ENCODE measurements around the gene FAM162B.

The FAM162B gene

DNA sequence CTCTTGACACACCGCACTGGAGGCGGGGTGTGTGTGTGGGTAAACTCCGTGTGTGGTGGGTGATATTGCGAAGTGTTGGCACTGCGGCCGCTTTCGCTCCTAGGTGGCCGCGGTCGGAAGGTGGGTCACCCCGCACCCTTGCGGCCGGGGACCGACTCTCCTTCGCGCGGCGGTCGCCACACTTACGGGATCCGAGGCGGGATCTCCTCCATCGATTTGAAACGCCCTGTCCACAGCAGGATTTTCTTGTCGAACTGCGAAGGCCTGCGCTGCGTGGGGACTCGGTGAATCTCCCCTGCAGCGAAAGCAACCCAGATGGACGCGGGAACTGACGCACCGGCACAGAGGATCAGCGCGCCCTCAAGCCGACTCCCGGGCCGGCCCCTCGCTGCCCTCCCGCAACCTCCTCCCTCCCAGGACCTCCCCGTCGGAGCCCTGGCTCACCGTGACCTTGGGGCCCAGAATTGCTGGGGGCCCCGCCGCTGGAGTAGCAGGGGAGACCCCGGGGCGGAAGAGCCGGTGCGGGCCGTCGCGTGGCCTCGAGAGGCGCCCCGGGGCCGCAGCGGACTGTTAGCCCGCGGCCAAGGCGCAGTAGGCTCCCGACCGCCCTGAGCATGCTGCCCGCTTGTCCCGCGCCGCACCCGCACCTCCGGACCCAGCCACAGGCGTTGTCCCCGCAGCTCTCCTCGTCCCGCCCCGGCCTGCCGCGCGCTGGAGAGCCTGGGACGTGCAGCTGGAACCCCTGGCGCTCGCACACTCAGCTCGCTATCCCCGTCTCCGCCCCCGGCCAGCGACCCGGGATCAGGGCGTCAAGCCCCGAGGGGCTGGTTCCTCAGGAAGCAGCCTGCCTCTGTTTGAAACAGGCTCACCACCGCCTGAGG is at the start of gene FAM162B:
Gene FAM162B, minus strand, starts transcription at position 759 of the 881 bp plus-strand sequence. Its CDS starts 143 bp downstream, at position 616.
- peaks cover 4% of the 10 kb centered on the region for H3K36me3 Mint-ChIP-seq
- peak; percentile 36 for ATAC-seq
- H3K9me3 Mint-ChIP-seq, result no peaks in the 10 kb centered on the region
- H3K27me3 Mint-ChIP-seq, result peaks cover 37% of the 10 kb centered on the region
- H3K4me3 Mint-ChIP-seq, result peak within 1 kb of the TSS; percentile 65
- H3K4me1 Mint-ChIP-seq, result peaks cover 15% of the 10 kb centered on the region
- H3K27ac Mint-ChIP-seq, result no peak within 1 kb of the TSS

DNA sequence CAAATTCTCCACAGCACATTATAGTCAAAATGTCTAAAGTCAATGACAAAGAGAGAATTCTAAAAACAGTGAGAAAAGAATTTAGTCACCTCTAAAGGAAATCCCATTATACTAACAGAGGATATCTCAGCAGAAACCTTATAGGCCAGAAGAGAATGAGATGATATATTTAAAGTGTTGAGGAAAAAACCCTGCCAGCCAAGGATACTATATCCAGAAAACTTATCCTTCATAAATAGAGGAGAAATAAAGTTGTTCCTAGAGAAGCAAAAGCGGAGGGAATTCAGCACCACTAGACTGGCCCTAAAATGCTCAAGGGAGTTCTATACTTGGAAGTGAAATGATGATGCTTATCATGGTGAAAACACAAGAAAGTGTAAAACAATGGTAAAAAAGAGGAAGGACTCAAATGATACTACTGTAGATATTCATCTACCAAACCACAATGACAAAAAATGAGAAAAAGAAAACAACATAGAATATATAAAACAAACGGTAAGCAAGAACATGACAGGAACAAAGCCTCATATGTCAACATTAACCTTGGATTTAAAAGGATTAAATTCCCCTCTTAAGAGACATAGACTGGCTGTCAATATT is 46.6 kb upstream of the FAM162B start:
- H3K9me3 Mint-ChIP-seq, result peaks cover 18% of the 10 kb centered on the region
- no peaks in the 10 kb centered on the region for H3K27me3 Mint-ChIP-seq
- H3K4me3 Mint-ChIP-seq, result no peak overlapping the region
- H3K36me3 Mint-ChIP-seq, result no peaks in the 10 kb centered on the region
- ATAC-seq, result no peak
- H3K27ac Mint-ChIP-seq, result no peak overlapping the region
- H3K4me1 Mint-ChIP-seq, result no peaks in the 10 kb centered on the region

DNA sequence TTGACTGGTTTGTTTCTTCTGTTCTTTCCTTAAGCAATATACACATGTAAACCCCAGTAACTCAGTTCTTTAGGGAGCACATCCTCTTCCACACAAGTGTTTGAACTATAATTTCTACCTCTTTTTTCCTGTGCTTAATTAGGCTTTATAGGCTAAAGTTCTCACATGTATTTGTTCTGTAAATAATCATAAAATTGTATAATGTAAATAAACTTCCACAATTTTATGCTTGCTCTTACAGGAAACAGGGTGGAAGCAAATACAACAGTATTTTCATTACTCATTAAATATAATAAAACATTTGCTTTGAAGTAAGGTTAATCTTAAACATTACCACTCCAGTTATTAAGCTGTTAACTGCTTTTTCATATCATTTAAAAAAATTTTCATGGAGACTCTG is 36.5 kb upstream of the FAM162B start:
- no peaks in the 10 kb centered on the region for H3K4me1 Mint-ChIP-seq
- H3K9me3 Mint-ChIP-seq, result no peaks in the 10 kb centered on the region
- H3K27ac Mint-ChIP-seq, result no peak overlapping the region
- peaks cover 62% of the 10 kb centered on the region for H3K27me3 Mint-ChIP-seq
- ATAC-seq, result no peak
- H3K4me3 Mint-ChIP-seq, result no peak overlapping the region
- H3K36me3 Mint-ChIP-seq, result no peaks in the 10 kb centered on the region

DNA sequence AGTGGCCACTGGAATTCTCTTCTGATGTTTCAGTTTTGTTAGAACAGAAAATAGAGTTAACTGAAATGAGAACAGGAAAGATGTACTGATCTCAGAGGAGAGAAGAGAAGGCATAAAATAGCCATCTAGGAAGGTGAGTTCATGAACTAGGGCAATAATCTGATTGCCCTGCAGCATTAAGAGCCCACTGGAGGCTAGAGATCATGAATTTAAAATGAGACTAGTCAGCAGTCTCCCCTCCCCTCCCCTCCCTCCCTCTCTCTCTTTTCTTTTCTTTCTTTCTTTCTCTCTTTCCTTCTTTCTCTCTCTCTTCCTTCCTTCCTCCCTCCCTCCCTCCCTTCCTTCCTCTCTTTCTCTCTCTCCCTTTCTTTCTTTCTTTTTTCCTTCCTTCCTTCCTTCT is 34.4 kb upstream of the FAM162B start:
- H3K4me3 Mint-ChIP-seq, result no peak overlapping the region
- H3K27me3 Mint-ChIP-seq, result peaks cover 51% of the 10 kb centered on the region
- H3K27ac Mint-ChIP-seq, result no peak overlapping the region
- no peaks in the 10 kb centered on the region for H3K9me3 Mint-ChIP-seq
- ATAC-seq, result no peak
- H3K4me1 Mint-ChIP-seq, result no peaks in the 10 kb centered on the region
- no peaks in the 10 kb centered on the region for H3K36me3 Mint-ChIP-seq

DNA sequence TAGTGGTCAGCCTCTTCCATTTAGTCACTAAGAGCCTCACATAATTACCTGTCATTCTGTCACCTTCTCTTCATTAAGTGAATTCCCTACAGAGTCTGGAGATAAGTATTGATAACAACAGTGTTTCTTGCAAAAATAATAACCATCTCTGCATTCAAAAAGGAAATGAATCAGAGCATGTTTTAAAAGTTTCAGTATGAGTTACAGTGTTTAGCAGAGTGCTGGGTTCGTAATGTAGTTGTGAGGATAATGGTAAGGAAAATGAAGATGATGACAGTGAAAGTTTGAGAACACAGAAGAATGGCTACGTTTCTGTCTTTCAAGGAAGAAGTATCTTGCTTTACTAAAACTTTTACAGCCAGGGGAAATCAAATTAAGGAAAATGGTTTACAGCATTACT is 32.1 kb upstream of the FAM162B start:
- Mint-ChIP-seq H3K36me3 (no peaks in the 10 kb centered on the region), H3K27me3 (peaks cover 31% of the 10 kb centered on the region), H3K4me1 (no peaks in the 10 kb centered on the region), H3K4me3 (no peak overlapping the region), H3K9me3 (no peaks in the 10 kb centered on the region), H3K27ac (no peak overlapping the region)
- no peak for ATAC-seq

DNA sequence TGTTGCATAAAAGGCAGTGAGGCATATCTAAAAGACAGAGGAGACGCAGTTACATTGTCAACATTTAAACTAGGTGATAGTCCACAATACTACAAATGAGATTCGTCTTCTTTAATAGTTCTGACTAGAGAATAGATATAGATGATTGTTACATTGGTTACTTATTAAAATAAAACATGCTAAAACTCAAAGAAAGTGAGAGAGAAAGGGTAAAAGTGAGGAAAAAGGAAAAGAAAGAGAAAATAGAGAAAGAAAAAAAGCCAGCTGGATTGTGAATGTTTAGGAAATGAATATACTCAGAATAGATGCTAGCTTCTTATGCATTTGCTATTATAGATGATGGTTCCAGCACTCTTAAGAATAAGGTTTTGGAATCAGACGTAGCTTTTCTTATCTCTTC is 27.7 kb upstream of the FAM162B start:
- Mint-ChIP-seq H3K27me3 (peaks cover 7% of the 10 kb centered on the region), H3K4me3 (no peak overlapping the region), H3K27ac (no peak overlapping the region), H3K9me3 (no peaks in the 10 kb centered on the region), H3K36me3 (no peaks in the 10 kb centered on the region), H3K4me1 (no peaks in the 10 kb centered on the region)
- ATAC-seq, result no peak

DNA sequence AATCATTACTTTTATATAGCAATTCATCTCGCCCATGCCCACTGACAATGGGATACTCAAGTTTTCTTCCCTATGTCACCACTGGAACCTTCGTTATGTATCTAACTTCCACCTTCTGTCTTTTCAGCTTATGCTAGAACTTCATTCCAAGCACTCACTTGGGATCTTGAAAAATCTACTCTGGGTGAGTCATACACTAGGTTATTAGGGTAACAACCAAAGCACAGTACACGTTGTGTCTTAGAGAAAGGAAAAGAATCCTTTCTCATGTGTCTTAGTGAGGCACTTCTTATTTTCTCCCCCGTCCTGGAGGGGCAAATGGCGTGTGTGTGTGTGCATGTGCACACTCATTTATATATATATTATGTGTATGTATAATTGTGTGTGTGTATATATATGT is 18.3 kb upstream of the FAM162B start:
- Mint-ChIP-seq H3K9me3 (no peaks in the 10 kb centered on the region), H3K4me3 (no peak overlapping the region), H3K4me1 (no peaks in the 10 kb centered on the region), H3K27me3 (peaks cover 13% of the 10 kb centered on the region), H3K27ac (no peak overlapping the region), H3K36me3 (no peaks in the 10 kb centered on the region)
- no peak for ATAC-seq

DNA sequence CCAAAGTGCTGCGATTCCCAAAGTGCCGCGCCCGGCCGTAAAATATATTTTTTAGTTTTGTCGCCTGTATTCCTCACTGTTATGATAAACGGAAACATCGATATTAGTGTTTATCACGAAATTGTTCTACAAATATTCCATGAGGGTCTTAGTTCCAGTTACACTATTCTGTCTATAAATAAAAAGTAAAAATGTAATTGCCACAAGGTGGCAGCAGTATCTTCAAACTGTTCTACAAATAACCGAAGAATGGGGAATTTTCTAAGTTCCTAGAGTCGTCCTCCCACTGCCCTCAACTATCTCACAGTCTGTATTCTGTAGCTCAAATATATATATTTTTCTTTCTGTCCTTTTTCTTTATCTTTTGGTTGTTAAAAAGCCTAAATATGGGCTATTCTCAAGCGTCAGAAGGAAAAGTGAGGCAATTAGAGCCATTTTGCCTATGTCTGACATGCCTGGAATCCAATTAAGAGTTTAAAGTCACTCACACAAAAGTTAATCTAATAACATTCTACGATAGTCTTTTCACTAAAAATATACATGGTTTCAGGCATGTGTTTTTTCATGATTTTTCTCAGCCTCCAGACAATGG is 14.2 kb upstream of the FAM162B start:
- Mint-ChIP-seq H3K27me3 (peaks cover 13% of the 10 kb centered on the region), H3K36me3 (no peaks in the 10 kb centered on the region), H3K4me3 (no peak overlapping the region), H3K4me1 (no peaks in the 10 kb centered on the region), H3K27ac (no peak overlapping the region), H3K9me3 (peaks cover 2% of the 10 kb centered on the region)
- no peak for ATAC-seq

DNA sequence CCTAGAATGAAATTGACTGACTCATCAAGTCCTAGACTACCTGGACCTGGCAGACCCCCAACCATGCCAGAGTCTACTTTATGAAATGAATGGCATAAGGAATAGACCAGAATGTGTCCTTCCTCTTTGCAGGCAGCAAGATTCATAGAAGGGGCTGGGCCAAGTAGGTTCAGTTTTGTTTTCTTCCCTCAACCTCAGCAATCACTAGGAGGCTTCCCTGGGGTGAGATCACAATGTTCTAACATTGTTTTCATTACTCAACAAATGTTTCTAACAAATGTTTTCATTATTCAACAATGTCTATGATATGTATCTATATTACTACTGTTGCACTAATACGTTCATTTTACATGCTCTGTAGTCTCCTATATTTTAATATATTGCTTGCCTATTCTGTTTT is 8.4 kb upstream of the FAM162B start:
- Mint-ChIP-seq H3K4me3 (no peak overlapping the region), H3K27me3 (peaks cover 11% of the 10 kb centered on the region), H3K36me3 (no peaks in the 10 kb centered on the region), H3K27ac (no peak overlapping the region), H3K4me1 (no peaks in the 10 kb centered on the region), H3K9me3 (peaks cover 2% of the 10 kb centered on the region)
- ATAC-seq, result no peak

DNA sequence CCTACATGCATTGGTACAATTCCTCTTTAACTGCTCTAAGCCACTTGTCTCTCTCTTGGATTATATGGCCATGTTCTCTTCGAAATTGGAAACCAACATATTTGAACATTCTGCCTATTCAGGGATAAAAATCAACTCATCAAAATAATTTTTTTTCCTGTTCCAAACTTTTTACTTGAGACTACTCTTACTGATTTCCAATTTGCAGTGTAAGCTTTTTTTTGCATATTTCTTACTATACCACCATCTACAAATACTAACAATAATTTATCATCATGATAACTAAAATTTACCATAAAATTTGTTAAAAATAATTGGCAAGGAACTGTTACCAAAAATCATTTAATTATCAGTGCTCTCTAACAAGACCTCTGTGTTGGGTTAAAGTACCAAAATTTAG is 6.9 kb upstream of the FAM162B start:
- Mint-ChIP-seq H3K36me3 (no peaks in the 10 kb centered on the region), H3K4me3 (no peak overlapping the region)

DNA sequence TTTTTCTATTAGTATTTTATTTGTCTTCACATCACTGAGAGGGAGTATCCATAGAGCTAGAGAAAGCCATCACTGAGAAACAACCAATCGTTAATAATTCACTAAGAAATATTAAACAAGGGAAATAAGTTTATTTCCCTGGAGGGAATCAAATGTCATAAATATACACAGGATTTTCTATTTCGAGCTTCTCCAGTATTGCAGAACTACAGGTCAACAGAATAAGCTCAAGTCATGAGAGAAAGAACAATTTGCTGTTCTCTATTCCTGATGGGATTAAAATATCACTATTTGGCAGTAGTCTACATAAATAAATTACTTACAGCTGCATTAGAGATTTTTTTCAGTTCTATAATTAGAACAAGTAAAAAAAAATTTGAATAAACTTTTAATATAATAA is 2.2 kb upstream of the FAM162B start:
- Mint-ChIP-seq H3K4me3 (no peak overlapping the region), H3K36me3 (peaks cover 4% of the 10 kb centered on the region), H3K4me1 (peaks cover 15% of the 10 kb centered on the region), H3K27ac (no peak overlapping the region), H3K9me3 (no peaks in the 10 kb centered on the region), H3K27me3 (peaks cover 47% of the 10 kb centered on the region)
- ATAC-seq, result no peak

More for the DNA sequence above, 6.9 kb upstream of the FAM162B start:
- Mint-ChIP-seq H3K27ac (no peak overlapping the region), H3K27me3 (peaks cover 13% of the 10 kb centered on the region), H3K9me3 (peaks cover 2% of the 10 kb centered on the region), H3K4me1 (no peaks in the 10 kb centered on the region)
- no peak for ATAC-seq

DNA sequence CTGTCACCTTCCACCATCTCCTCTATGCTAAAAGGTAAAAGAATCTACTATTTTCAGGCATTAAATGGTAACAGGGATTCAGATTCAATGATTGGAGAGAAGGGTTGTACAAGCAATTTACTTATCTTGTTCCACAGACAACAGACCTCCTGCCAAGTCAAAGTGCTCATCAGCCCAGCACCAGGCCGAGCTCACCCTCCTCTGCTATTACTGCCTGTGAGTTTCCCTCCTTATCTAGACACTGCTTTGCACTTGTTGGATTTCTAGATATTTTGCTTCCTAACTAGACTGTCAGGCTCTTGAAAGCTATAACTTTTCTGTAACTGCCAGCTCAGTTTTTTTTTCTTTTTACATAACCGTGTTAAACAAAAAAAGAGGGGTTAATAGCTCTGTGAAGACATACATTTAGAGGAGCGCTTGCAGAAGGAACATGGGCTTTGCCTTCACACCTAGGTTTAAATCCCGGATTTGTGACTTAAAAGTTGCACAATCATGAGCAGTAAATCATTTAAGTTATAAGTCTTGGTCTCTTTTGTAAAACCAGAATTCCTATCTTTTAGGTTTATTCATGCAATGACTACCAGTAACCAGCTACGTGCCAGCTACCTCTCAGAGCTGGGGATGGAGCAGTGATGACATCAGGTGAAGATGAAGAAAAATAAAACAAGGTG is 1.1 kb upstream of the FAM162B start:
- Mint-ChIP-seq H3K36me3 (peaks cover 4% of the 10 kb centered on the region), H3K27me3 (peaks cover 37% of the 10 kb centered on the region), H3K9me3 (no peaks in the 10 kb centered on the region), H3K4me1 (peaks cover 15% of the 10 kb centered on the region), H3K27ac (no peak overlapping the region), H3K4me3 (peak overlapping the region; percentile 65)
- ATAC-seq, result no peak

DNA sequence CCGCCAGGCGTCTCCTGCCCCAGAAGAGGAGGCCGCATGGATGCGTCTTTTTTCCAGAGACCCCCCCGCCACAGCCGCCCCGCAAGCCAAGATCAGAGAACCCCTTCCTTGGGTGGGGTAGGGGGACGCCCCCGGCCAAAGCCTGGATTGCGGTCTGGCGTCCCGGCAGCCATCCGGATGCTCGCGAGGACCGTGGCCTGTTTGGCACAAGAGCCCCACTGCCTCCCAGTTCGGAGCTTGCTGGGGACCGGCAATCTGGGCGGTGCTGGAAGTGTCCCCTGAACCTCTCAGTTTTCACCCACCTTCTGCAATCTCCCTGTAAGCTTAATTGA is 924 bp downstream of the FAM162B start:
- H3K4me1 Mint-ChIP-seq, result peaks cover 15% of the 10 kb centered on the region
- H3K9me3 Mint-ChIP-seq, result no peaks in the 10 kb centered on the region
- peaks cover 43% of the 10 kb centered on the region for H3K27me3 Mint-ChIP-seq
- ATAC-seq, result no peak
- H3K27ac Mint-ChIP-seq, result no peak overlapping the region
- peak overlapping the region; percentile 18 for H3K4me3 Mint-ChIP-seq
- H3K36me3 Mint-ChIP-seq, result peaks cover 4% of the 10 kb centered on the region

DNA sequence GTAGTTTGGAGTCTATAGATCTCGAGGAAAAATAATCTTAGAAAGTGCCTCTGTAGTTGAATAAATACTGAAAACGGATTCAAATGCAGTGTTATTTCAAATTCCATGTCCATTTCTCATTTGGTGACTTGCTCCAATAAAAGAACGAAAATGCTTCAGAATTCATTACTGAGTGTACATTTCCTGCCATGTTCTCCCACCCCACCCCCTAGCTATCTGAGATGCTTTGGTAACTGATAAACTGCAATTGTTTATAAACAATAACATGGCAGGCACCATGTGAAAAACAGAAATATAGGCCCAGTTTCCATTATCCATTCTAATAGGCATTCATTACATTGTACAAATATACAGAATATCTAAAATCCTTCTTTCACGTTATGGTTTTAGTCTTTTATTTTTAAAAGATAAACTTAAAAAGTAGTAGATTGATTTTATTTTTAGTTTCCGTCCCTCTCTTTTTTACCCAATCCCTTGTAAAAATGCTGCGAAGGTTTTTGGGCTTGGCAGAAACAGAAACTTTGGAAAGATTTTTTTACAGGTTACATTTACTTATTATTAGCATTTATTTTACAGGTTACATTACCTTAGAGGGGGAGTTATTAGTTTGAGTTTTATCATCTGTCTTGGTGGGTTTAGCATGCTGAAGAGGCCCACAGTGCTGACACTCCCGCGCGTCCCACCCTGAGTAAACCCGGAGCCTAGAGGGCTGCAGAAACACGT is 1.5 kb downstream of the FAM162B start:
- Mint-ChIP-seq H3K27me3 (peaks cover 47% of the 10 kb centered on the region), H3K27ac (no peak overlapping the region), H3K36me3 (peaks cover 4% of the 10 kb centered on the region), H3K4me1 (peaks cover 15% of the 10 kb centered on the region), H3K9me3 (no peaks in the 10 kb centered on the region), H3K4me3 (no peak overlapping the region)
- ATAC-seq, result no peak

DNA sequence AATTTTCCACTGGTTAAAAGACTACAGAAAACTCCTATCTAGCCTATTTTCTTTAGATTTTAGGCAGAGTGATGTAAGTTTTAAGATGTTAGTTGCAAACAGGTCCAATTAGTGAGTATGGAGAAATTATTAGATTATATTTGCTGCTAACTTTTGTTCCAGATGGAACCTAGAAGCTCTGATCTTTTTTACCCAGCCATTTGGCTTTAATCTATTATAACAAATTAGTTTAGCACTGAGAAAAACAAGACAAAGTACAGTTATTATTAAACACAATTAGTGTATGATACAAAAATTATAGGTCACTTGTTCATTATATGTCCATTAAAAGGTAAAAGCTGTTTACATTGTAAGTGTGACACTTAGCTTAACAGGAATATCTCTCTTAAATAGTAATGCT is 2.5 kb downstream of the FAM162B start:
- Mint-ChIP-seq H3K27me3 (peaks cover 47% of the 10 kb centered on the region), H3K9me3 (no peaks in the 10 kb centered on the region), H3K36me3 (peaks cover 4% of the 10 kb centered on the region), H3K4me1 (peaks cover 15% of the 10 kb centered on the region), H3K4me3 (no peak overlapping the region), H3K27ac (no peak overlapping the region)
- no peak for ATAC-seq
